ENCODE data around the gene CTRB1. TPM values are rescaled to one million over a fixed set of nuclear protein-coding genes. Genes with fewer than 3 reads are reported as not detected.
"Not testable (repeated sequence)": the region's sequence is repeated elsewhere in the genome, so short reads cannot be mapped to it uniquely, and the experiment has no call there.

CTRB1 gene
- total RNA-seq, 1 experiment from 2014 or later, result not detected

DNA sequence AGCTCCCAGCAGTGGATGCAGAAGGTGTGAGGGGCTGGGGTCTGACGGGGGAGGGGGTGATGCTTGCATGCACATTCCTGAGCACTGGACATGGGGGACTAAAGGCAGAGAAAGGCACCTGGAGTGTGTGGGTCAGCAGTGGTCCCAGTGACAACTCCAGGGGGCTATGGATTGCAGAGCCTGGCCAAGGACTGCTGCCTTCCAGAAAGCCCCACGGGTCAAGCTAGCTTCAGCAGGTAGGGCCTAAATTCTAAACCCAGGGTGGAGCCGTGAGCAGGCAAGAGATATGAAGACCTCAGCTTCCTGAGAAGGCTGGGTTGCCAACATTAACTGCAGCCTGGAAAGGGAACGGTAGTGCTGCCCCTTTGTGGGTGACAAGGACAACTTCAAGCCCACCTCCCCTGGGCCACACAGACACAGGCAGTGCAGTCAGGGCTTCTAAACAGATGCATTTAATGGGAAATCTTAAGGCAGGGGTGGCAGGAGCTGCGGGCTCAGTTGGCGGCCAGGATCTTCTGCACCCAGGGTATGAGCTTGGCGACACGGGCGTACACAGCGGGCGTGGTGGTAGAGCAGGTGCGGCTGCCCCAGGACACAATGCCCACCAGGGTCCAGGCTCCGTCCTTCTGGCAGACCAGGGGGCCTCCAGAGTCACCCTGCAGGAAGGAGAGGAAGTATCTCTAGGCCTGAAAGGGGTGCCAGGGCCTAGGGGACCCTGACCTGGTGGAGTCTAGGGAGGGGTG is 14.9 kb upstream of the CTRB1 start:
- DNase-seq (ENCODE audit: low spot score), result no peak

GRCh38 chr16:75204410-75204758 is 14.4 kb upstream of the CTRB1 start:
- DNase-seq (ENCODE audit: low spot score), result no peak

GRCh38 chr16:75204905-75205304 is 13.9 kb upstream of the CTRB1 start:
- DNase-seq (ENCODE audit: low spot score), result not testable (repeated sequence)

DNA sequence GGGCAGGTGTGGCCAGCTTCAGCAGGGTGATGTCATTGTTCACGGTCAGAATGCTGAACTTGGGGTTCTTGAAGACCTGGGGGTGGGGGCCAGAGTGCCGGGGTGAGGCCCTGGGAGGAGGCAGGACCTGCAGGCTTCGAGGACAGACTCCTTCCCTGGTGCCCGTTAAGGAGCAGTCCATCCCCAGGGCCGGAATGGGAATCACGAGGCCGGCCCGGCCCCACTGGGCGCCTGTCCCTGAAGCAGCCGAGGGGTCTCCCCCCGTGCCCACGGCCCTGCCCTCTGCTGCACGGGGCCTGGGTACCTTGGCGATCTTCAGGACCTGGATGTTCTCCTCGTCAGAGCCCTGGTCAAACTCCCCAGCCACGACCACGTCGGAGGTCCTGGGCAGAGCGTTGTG is 13.3 kb upstream of the CTRB1 start:
- DNase-seq (ENCODE audit: low spot score), result not testable (repeated sequence)

DNA sequence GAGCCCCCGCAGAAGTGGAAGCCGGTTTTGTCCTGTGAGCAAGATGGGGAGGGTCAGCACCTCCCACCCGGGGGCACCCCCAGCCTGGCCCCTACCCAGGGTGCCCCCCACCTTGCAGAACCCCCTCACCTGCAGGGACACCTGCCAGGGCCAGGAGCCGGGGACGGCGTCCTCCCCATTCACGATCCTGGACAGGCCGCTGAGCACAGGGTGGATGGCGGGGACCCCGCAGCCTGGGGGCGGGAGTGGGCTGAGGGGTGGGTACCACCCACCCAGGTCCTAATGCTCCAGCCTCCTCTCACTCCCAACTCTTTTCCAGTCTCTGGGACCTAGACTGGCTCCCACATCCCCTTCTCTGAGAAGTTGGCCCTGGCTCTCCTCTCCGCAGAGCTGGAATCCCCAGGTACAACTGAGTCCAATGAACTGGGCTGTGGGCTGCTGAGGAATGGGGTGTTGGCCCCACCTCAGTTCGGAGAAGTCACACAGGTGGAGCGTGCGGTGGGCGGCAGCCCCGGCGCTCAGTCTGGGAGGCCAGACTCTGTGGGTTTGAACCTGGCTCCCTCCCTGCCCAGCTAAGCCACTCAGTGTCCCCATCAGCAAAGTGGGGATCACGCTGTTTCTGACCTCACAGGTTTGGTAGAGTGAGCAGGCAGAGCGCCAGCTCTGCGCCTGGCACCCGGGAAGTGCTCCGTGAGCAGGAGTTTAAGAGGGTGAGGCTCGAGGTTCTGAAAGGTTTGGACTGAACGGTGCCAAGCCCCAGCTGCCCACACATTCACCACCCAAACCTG is 12.6 kb upstream of the CTRB1 start:
- not testable (repeated sequence) for DNase-seq (ENCODE audit: low spot score)

GRCh38 chr16:75206749-75207451 is 11.9 kb upstream of the CTRB1 start, which contains the start of gene CTRB2:
CTRB2 (minus strand) TSS chr16:75207161; CDS start chr16:75207141, 20 bp downstream.
- no peak for DNase-seq (ENCODE audit: low spot score)

GRCh38 chr16:75207831-75208230 is 11.0 kb upstream of the CTRB1 start:
- DNase-seq (ENCODE audit: low spot score), result no peak

DNA sequence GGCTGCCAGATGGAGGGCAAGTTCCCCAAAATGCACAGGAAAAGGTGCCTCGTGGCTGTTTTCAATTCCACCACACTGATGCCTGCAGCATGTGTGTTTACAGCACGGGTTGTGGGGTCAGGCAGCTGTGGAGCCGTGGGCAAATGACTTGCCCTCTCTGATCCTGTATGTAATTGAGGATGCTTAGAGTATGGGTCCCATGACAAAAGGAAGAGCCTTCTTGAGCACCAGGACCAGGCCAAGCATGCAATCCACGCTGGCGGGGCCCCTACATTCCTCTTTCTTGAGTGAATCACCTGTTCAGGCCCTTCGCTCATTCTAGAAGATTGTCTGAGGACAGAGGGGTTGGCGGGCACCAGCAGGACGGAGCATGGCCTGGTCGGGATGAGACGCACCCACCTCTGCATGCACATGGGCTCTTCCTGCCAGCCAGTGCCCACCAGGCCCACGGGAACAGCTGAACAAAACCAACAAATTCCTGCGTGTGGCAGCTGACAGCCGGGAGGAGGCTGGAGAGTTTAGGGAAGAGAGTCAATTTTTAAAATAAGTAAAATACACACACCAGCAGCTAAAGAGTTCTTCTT is 10.5 kb upstream of the CTRB1 start:
- DNase-seq (ENCODE audit: low spot score), result no peak

DNA sequence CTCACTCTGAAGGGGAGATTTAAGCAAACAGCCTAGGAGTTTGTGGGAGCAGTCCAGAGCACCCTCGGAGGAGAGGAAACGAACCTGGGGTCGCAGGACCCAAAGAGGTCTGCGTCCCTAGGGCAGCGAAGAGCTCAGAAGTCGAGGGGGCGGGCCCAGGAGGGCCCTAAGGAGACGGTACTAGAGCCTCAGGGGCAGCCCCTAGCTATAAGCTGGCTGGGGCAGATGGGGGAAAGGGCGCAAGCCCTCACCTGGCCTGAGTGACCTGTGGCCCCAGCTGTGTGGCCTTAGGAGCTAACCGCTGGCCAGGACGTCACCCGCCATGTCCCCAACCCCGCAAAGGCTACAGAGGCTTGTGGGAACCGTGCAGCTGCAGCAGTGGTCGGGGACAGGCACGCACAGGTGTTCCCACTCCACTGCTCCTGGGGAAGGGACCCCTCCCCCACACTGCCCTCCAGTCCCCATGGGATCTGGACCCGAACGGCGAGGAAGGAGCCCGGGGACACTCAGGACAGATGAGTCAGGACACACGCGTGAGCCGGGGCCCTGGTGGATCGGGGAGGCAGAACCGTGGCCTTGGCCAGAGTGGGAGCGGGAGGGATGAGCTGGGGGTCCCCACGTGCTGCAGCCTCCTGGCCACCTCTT is 9.8 kb upstream of the CTRB1 start:
- DNase-seq (ENCODE audit: low spot score), result no peak

DNA sequence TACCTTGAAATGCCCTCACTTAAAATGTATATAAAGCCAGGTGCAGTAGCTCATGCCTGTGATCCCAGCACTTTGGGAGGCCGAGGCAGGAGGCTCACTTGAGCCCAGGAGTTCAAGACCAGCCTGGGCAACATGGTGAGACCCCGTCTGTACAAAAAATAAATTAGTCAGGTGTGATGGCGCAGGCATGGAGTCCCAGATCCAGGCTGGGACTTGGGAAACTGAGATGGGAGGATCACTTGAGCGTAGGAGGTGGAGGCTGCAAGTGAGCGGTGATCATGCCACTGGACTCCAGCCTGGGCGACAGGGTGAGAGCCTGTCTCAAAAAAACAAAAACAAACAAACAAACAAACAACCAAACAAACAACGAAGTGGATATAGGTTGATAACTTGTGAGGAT is 9.3 kb upstream of the CTRB1 start:
- DNase-seq (ENCODE audit: low spot score), result not testable (repeated sequence)

- DNase-seq (ENCODE audit: low spot score), result no peak
These were observed 8.8 kb upstream of the CTRB1 start for GRCh38 chr16:75209944-75210343.

- DNase-seq (ENCODE audit: low spot score), result not testable (repeated sequence)
These were observed 7.5 kb upstream of the CTRB1 start for GRCh38 chr16:75211286-75211685.

DNA sequence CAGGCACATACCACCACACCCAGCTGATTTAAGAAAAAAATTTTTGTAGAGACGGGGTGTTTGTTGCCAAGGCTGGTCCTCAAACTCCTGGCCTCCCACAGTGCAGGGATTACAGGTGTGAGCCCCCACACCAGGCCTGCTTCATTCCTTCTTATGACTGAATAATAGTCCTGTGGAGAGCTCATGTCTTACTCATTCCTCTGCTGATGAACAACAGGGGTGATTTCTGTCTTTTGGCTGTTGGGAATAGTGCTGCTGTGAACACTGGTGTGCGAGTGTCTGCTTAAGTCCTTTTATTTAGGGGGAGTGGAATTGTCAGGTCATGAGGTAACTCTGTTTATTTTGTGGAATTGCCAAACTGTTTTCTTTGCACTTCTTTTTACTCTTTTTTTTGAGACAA is 2.7 kb upstream of the CTRB1 start:
- no peak for DNase-seq (ENCODE audit: low spot score)

DNA sequence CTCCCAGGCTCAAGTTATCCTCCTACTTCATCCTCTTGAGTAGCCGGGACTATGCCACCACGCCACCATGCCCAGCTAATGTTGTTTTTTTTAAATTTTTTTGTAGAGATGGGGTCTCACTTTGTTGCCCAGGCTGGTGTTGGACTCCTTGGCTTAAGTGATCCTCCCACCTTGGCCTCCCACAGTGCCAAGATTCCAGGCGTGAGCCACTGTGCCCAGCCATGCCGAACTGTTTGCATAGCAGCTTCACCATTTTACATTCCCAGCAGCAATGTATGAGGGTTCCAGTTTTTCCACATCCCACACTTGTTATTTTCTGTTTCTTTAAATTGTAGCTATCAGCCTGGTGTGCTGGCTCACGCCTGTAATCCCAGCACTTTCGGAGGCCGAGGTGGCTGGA is 2.2 kb upstream of the CTRB1 start:
- DNase-seq (ENCODE audit: low spot score), result no peak

- no peak for DNase-seq (ENCODE audit: low spot score)
These were observed 1.4 kb upstream of the CTRB1 start for GRCh38 chr16:75217389-75217851.

DNA sequence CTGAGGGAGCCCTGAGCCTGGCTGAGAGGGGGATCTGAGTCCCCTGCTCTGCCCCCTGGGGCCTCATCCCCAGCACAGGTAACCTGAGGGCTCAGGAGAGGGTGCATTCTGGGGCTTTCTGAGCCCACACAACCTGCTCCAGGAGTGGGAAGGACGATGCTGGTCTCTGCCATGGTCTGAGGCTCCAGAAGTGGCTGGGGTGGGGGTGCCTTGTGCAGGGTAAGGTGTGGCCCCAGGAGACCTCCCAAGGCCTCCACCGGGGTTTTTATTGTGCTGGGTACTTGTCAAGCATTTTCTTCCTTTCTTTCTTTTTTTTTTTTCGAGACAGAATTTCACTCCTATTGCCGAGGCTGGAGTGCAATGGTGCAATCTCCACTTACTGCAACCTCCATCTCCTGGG is 300 bp downstream of the CTRB1 start:
- no peak for DNase-seq (ENCODE audit: low spot score)

GRCh38 chr16:75219838-75220237 is 1.1 kb downstream of the CTRB1 start:
- DNase-seq (ENCODE audit: low spot score), result no peak

GRCh38 chr16:75222271-75222783 is 3.5 kb downstream of the CTRB1 start:
- no peak for DNase-seq (ENCODE audit: low spot score)

GRCh38 chr16:75223129-75223528 is 4.3 kb downstream of the CTRB1 start:
- not testable (repeated sequence) for DNase-seq (ENCODE audit: low spot score)

GRCh38 chr16:75224306-75225082 is 5.7 kb downstream of the CTRB1 start:
- DNase-seq (ENCODE audit: low spot score), result no peak
